Panc1 (cell line): ENCODE results near the gene PGBD5. TPM values are rescaled to one million over a fixed set of nuclear protein-coding genes. Genes with fewer than 3 reads are reported as not detected.

Experiments
- ATAC-seq: fragments of 200-7000 bp; cut with Tn5 transposase; 2 replicates; pipeline ENCODE4 v1.9.1; 2020; ENCODE audit warnings: mild to moderate bottlenecking, moderate library complexity
- BruUV-seq: library from RNA; stranded (reverse); fragments of 400-500 nt; replicated peaks from 2 replicates; lab custom pipeline; 2021; lab: Mats Ljungman, UMichigan
- CTCF ChIA-PET: fragments of 300-600 bp; sonication (Branson Sonifier 250); formaldehyde crosslinking; loops from one replicate; lab custom pipeline; 2022; ENCODE audit warnings: antibody characterized with exemption; lab: Charles Lee
- POLR2A ChIA-PET: fragments of 300-600 bp; sonication (Branson Sonifier 250); formaldehyde crosslinking; loops from one replicate; lab custom pipeline; 2022; ENCODE audit warnings: antibody characterized with exemption; lab: Charles Lee
- DNase-seq: peaks from one replicate; pipeline ENCODE4 v3.0.0-alpha.2; 2010; ENCODE audit warnings: low read depth, low spot score
- H3K27ac ChIP-seq: 2 replicates; pipeline ENCODE4 v1.5.1; 2011; ENCODE audit warnings: mild to moderate bottlenecking, low read length, inconsistent platforms
- H3K27me3 ChIP-seq: fragments of 200-500 bp; sonication (Bioruptor generic); 2 replicates; pipeline ENCODE4 v1.6.0; 2014; ENCODE audit warnings: low read length, inconsistent platforms; ENCODE audit not compliant: control insufficient read depth, insufficient read depth
- H3K36me3 ChIP-seq: fragments of 200-500 bp; sonication (Bioruptor generic); 2 replicates; pipeline ENCODE4 v1.5.1; 2014; ENCODE audit warnings: inconsistent platforms, mild to moderate bottlenecking, low read length, moderate library complexity; ENCODE audit not compliant: control insufficient read depth, insufficient read depth
- H3K4me1 ChIP-seq: 2 replicates; pipeline ENCODE4 v1.5.1; 2011; ENCODE audit warnings: inconsistent platforms, mild to moderate bottlenecking, low read length, moderate library complexity; ENCODE audit not compliant: control insufficient read depth, insufficient read depth
- H3K4me3 ChIP-seq, 2 experiments: 2 replicates each; pipeline ENCODE4 v1.5.1; 2011 to 2012; ENCODE audit warnings: low read depth in 2 of 2, low read length in 2 of 2, mild to moderate bottlenecking in 2 of 2, inconsistent platforms in 1 of 2, moderate library complexity in 1 of 2
- H3K9me3 ChIP-seq: fragments of 200-500 bp; sonication (Bioruptor generic); 2 replicates; pipeline ENCODE4 v1.5.1; 2014; ENCODE audit warnings: low read depth, mild to moderate bottlenecking, inconsistent platforms, low read length, moderate library complexity; ENCODE audit not compliant: control insufficient read depth, insufficient read depth
- CTCF ChIP-seq: fragments of 450-650 bp; IDR thresholded peaks from 2 replicates; pipeline ENCODE4 v1.5.1; 2017; ENCODE audit warnings: mild to moderate bottlenecking
- POLR2AphosphoS5 ChIP-seq: IDR thresholded peaks from 2 replicates; pipeline ENCODE4 v1.6.1; 2012; ENCODE audit warnings: mild to moderate bottlenecking, low read depth, low read length, moderate library complexity
- REST ChIP-seq, 2 experiments: IDR thresholded peaks; 2 replicates each; pipeline ENCODE4 v1.6.1; 2011 to 2012; ENCODE audit warnings: low read depth in 2 of 2, control low read depth in 1 of 2, low read length in 1 of 2, mild to moderate bottlenecking in 1 of 2, moderate library complexity in 1 of 2; ENCODE audit not compliant: insufficient read depth in 1 of 2
- SIN3A ChIP-seq: IDR thresholded peaks from 2 replicates; pipeline ENCODE4 v1.6.1; 2012; ENCODE audit warnings: low read depth, mild to moderate bottlenecking, low read length, moderate library complexity, borderline replicate concordance; ENCODE audit not compliant: insufficient read depth
- TCF7L2 ChIP-seq: IDR thresholded peaks from 2 replicates; pipeline ENCODE4 v1.6.1; 2011; ENCODE audit warnings: mild to moderate bottlenecking, low read depth, low read length, inconsistent platforms
- in situ Hi-C: cut with HindIII; loops from 2 replicates; pipeline ENCODE4 v1.10.0; 2016; ENCODE audit warnings: low sequenced_read_pairs, low pct_unique_long_range_greater_than_20kb
- intact Hi-C: fragments of 100-400 bp; cut with micrococcal nuclease; formaldehyde crosslinking; loops from one replicate; pipeline ENCODE4 v1.10.0; 2022; ENCODE audit not compliant: unreplicated experiment
- total RNA-seq: library from RNA; stranded (reverse); gene quantifications from one replicate; pipeline ENCODE4 v1.2.1, GENCODE V29; 2021; ENCODE audit not compliant: unreplicated experiment

PGBD5 gene
- total RNA-seq, 1 experiment from 2014 or later: 0.05 TPM

GRCh38 chr1:230301322-230301721, 124.8 kb downstream of the PGBD5 start:
- Histone ChIP-seq H3K9me3 (no peaks in the 10 kb centered on the region), H3K36me3 (no peaks in the 10 kb centered on the region), H3K4me1 (no peaks in the 10 kb centered on the region), H3K27me3 (no peaks in the 10 kb centered on the region), H3K27ac (no peak overlapping the region), H3K4me3 (no peak overlapping the region)
- no TSS peak for BruUV-seq
- intact Hi-C loops (no loop called here), in situ Hi-C loops (no loop called here)
- CTCF ChIA-PET: no interaction called here
- DNase-seq (no peak), ATAC-seq (no peak)
- TF ChIP-seq SIN3A: no peak
- TF ChIP-seq CTCF: no peak
- no peak for TF ChIP-seq POLR2AphosphoS5
- TF ChIP-seq TCF7L2: no peak
- no peak for TF ChIP-seq REST (IDR thresholded peaks at IDR 0.05; ENCODE audit: insufficient read depth in 1 of 2, low read depth in 2 of 2, low read length in 1 of 2)
- POLR2A ChIA-PET: no interaction called here

DNA sequence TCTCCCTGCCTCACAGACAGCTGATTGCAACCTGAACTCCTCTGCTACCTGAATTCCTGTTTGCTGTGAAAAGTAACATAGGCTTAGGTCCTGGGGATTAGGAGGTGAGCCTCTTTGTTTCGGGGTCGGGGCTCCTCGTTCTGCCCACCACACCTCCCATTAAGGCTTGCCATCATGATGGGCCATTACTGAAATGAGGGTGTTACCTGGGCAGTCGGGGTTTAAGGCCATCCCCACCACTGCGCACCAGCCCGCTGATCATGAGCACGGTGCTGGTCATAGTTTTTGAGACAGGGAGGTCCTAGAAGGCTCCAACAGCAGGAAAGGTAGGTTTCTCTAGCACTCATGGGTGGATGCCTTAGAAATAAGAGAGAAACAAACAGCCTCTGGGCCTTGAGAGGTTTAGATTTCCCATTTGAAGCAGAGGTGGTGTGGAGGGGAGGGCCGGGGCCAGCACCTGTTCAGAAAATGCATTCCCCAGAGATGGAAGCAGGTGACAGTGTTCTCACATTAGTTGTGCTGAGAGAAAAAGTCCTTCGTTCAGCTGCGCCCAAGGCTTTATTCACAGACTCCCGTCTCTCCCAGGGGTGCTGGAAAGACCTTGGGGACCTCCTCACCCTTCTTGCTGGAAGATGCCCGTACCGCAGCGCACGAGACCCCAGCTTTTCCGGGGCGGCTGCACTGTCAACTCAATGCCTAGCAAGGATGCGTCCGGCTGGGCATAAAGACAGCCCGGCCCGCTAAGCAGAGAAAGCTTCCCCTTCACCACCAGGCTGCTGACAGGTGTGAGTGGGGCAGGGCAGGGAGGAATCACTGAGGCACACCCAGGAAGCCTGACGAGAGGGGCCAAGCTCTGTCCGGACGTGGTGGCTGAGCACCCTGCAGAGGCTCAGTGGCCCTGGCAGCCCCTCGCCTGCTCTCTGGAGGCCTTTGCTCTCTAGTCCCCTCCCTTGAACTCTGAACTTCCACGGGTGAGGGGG, 125.5 kb downstream of the PGBD5 start:
- no peaks in the 10 kb centered on the region for H3K27me3 ChIP-seq
- DNase-seq (no peak), ATAC-seq (no peak)
- H3K36me3 ChIP-seq: no peaks in the 10 kb centered on the region
- no peaks in the 10 kb centered on the region for H3K9me3 ChIP-seq
- H3K27ac ChIP-seq: no peak overlapping the region
- ChIA-PET POLR2A (no interaction called here), CTCF (no interaction called here)
- intact Hi-C loops (no loop called here), in situ Hi-C loops (no loop called here)
- H3K4me1 ChIP-seq: no peaks in the 10 kb centered on the region
- no TSS peak for BruUV-seq
- TF ChIP-seq POLR2AphosphoS5 (no peak), REST (IDR thresholded peaks at IDR 0.05; ENCODE audit: insufficient read depth in 1 of 2, low read depth in 2 of 2, low read length in 1 of 2) (no peak), SIN3A (no peak), TCF7L2 (no peak), CTCF (no peak)
- no peak overlapping the region for H3K4me3 ChIP-seq
